Measurements from ENCODE around the gene ATXN1.

- TF ChIP-seq CTCF (IDR thresholded peaks at IDR 0.05; ENCODE audit: low read depth, low read length) (no peak), EZH2phosphoT487 (IDR thresholded peaks at IDR 0.05; ENCODE audit: low read depth) (no peak)
Observed at GRCh38 chr6:16551466-16551865, 209.8 kb downstream of the ATXN1 start.
